NCI-H128 (cell line): ENCODE data around the gene PSMC3IP.
A peak's percentile ranks its signal among the peaks of the same experiment; 100 is the strongest.
"Not testable (repeated sequence)": the region's sequence is repeated elsewhere in the genome, so short reads cannot be mapped to it uniquely, and the experiment has no call there.

ENCODE experiments used
- DNase-seq: peaks from one replicate; lab custom pipeline; 2025; ENCODE audit not compliant: unreplicated experiment; lab: John Stamatoyannopoulos, UW

PSMC3IP gene

GRCh38 chr17:42541041-42541833 lies 36.3 kb downstream of the PSMC3IP start:
- no peak for DNase-seq

DNA sequence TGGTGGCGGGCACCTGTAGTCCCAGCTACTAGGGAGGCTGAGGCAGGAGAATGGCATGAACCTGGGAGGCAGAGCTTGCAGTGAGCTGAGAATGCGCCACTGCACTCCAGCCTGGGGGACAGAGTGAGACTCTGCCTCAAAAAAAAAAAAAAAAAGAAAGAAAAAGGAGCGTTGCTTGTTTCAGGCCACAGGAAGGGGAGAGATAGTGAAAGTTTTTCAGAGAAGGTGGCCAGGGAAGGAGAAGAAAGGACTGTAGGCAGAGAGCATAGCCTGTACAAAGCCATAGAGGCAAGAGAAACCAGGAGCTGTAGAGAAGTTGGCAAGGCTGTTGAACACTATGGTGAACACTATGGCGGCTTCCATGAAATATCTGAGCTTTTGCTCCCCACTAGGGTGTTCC lies 37.0 kb downstream of the PSMC3IP start:
- DNase-seq = not testable (repeated sequence)

DNA sequence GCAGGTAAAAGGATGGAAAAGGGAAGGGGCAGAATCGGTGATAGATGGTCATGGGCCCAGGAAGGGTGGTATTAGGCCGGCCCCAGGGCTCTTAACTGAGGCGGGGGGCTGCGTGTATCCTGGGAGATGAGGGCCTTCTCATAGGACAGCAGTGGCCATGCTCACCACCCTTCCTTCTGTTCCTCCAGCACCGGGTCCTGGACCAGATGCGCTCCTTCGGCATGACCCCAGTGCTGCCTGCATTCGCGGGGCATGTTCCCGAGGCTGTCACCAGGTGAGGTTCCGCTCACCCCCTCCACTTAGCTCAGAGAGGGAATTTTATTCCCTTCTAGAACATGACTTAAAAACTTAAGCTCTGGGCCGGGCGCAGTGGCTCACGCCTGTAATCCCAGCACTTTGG lies 39.0 kb downstream of the PSMC3IP start:
- DNase-seq = no peak

DNA sequence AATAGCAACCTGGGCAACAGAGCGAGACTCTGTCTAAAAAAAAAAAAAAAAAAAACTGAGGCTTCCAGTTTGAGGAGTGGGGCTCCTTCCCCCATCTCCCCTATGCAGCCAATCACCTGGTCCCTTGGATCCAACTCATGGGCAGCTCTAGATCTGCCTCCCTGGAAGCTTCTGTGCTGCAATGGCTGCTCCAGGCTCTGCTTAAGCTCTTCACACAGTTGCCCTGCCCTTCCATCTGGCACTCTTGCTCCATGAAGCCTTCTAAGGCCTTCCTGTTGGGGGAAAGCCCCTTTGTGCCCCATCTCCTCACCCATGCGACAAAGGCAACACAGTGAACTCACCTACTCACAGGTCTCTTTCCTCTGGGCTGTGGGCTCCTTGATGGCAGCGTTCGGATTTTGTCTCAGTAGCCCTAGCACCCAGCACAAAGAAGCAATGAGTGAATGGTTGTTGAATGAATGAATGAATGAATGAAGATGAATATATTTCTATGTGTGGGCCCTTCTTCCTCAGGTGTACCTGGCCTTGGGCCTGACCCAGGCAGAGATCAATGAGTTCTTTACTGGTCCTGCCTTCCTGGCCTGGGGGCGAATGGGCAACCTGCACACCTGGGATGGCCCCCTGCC lies 39.6 kb downstream of the PSMC3IP start:
- no peak for DNase-seq

GRCh38 chr17:42537156-42537805 lies 40.2 kb downstream of the PSMC3IP start:
- DNase-seq = no peak

DNA sequence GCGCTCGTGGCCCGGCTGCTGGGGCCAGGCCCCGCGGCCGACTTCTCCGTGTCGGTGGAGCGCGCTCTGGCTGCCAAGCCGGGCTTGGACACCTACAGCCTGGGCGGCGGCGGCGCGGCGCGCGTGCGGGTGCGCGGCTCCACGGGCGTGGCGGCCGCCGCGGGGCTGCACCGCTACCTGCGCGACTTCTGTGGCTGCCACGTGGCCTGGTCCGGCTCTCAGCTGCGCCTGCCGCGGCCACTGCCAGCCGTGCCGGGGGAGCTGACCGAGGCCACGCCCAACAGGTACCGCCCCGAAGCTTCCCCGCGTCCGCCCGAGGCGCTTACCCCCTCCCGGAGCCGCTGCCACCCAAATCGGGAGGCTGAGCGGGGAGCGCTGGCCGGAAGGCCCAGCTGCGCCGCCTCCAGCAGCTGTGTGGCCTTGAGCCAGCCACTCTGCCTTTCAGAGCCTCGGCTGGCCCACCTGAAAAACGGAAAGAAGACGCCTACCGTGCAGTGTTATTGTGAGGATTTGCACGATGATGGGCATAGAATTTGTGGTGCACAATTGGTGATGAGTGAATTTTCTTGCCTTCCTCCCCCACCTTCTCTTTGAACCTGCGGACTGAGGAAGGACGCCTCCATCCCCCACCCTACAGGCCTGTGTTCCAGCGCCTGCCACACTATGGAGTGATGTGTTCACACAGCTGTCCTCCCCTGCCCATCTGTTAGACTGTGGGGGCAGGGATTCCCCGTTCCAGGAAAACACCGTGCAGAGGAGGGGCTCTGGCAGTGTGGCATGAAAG lies 41.0 kb downstream of the PSMC3IP start:
- DNase-seq = peak; percentile 61

GRCh38 chr17:42536048-42536371 lies 41.5 kb downstream of the PSMC3IP start, which contains the start of gene NAGLU:
Gene NAGLU, plus strand, starts transcription at chr17:42536241. Its CDS starts 32 bp downstream, at chr17:42536273.
- DNase-seq = peak; percentile 39

GRCh38 chr17:42535155-42536047 lies 42.1 kb downstream of the PSMC3IP start:
- DNase-seq = no peak

DNA sequence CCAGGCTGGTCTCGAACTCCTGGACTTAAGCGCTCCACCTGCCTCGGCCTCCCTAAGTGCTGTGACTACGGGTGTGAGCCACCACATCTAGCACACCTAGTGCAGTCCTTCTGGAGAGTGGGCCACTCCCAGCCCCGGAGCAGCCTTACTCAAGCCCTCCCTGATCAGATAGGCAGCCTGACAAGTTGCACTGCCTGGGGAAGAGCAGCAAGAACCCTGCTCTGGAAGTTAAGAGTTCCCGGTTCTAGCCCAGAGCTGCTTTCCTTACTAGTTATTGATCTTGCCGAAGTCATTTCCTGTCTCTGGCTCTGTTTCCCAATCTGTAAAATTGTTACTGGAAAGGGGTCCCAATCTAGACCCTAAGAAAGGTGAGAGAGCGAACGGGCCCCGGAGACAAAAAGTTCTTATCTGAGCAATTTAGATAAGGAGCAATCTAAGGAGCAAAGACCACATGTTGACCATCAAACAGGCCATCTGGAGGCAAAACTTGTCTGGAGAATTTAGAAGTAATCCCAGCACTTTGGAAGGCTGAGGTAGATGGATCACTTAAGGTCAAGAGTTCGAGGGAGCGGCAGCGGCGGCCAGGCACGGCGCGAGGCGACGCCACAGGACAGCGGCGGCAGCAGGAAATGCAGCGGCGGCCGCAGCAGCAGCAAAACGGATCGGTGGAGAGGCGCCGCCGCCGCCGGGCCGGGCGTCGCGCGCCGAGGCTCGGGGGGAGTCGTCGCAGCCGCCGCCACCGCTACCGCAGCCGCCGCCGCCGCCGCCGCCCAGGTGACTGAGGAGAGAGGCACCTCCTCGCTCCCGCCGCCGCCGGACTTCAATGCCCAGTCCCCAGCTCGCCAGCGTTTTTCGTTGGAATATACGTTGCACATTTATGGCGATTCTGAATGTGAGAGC lies 45.8 kb downstream of the PSMC3IP start:
- no peak for DNase-seq

GRCh38 chr17:42530952-42531454 lies 46.5 kb downstream of the PSMC3IP start:
- DNase-seq = no peak

DNA sequence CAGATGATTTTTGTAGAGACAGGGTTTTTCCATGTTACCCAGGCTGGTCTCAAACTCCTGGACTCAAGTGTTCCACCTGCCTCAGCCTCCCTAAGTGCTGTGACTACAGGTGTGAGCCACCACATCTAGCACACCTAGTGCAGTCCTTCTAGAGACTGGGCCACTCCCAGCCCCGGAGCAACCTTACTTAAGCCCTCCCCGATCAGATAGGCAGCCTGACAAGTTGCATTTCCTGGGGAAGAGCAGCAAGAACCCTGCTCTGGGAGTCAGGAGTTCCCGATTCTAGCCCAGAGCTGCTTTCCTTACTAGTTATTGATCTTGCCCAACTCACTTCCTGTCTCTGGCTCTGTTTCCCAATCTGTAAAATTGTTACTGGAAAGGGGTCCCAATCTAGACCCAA lies 48.5 kb downstream of the PSMC3IP start:
- no peak for DNase-seq

GRCh38 chr17:42527932-42528331 lies 49.6 kb downstream of the PSMC3IP start:
- no peak for DNase-seq

DNA sequence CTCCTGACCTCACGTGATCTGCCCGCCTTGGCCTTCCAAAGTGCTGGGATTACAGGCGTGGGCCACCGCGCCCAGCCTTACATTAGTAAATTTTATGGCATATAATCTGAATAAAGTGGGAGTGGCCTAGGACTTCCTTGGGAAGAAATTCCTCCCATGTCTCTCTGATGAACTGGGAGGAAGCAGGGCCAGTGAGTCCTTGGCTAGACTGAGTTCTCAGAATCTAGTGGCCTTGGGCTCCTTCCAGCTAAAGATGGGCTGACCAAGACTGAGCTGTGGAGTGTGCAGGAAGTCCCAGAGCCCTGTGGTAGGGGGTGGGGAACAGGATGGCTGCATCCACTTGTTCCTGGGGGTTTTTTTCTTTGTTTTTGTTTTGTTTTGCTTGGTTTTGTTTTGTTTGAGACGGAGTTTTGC lies 51.5 kb downstream of the PSMC3IP start:
- no peak for DNase-seq

- DNase-seq = no peak
Measured at GRCh38 chr17:42525221-42525620, 52.3 kb downstream of the PSMC3IP start.

- DNase-seq = no peak
Measured at GRCh38 chr17:42522798-42523278, 54.7 kb downstream of the PSMC3IP start.
